Hematopoietic multipotent progenitor cell treated with erythropoietin and hydrocortisone succinate and interleukin-3 and kit ligand, for 4 days (in vitro differentiated cells): ENCODE data around the gene PRKCB.

ENCODE experiments used
- DNase-seq: peaks from one replicate; pipeline ENCODE4 v3.0.0-alpha.2; 2015

Gene PRKCB

GRCh38 chr16:23945243-23945642 lies 109.5 kb downstream of the PRKCB start:
- no peak for DNase-seq

GRCh38 chr16:23947838-23948237 lies 112.1 kb downstream of the PRKCB start:
- DNase-seq: peak; percentile 27

GRCh38 chr16:23948949-23949411 lies 113.2 kb downstream of the PRKCB start:
- DNase-seq: peak; percentile 73

- peak; percentile 93 for DNase-seq
Observed at GRCh38 chr16:23949630-23950290, 114.0 kb downstream of the PRKCB start.

GRCh38 chr16:23950291-23950894 lies 114.6 kb downstream of the PRKCB start:
- DNase-seq: no peak

- no peak for DNase-seq
Observed at GRCh38 chr16:23950898-23951297, 115.1 kb downstream of the PRKCB start.

GRCh38 chr16:23952128-23952970 lies 116.6 kb downstream of the PRKCB start:
- peak; percentile 97 for DNase-seq

- DNase-seq: no peak
Observed at GRCh38 chr16:23952971-23953300, 117.2 kb downstream of the PRKCB start.

GRCh38 chr16:23953476-23953875 lies 117.7 kb downstream of the PRKCB start:
- DNase-seq: no peak

GRCh38 chr16:23955088-23955487 lies 119.3 kb downstream of the PRKCB start:
- no peak for DNase-seq

- DNase-seq: no peak
Observed at GRCh38 chr16:23957287-23957686, 121.5 kb downstream of the PRKCB start.

GRCh38 chr16:23959072-23959751 lies 123.4 kb downstream of the PRKCB start:
- peak; percentile 69 for DNase-seq

- DNase-seq: no peak
Observed at GRCh38 chr16:23959752-23960072, 123.9 kb downstream of the PRKCB start.

- no peak for DNase-seq
Observed at GRCh38 chr16:23960081-23960885, 124.5 kb downstream of the PRKCB start.

GRCh38 chr16:23962001-23962400 lies 126.2 kb downstream of the PRKCB start:
- no peak for DNase-seq

- DNase-seq: no peak
Observed at GRCh38 chr16:23964136-23964535, 128.4 kb downstream of the PRKCB start.

- no peak for DNase-seq
Observed at GRCh38 chr16:23965137-23965733, 129.5 kb downstream of the PRKCB start.

- DNase-seq: peak; percentile 85
Observed at GRCh38 chr16:23966597-23967394, 131.0 kb downstream of the PRKCB start.

- no peak for DNase-seq
Observed at GRCh38 chr16:23967775-23968174, 132.0 kb downstream of the PRKCB start.

- DNase-seq: no peak
Observed at GRCh38 chr16:23968176-23968575, 132.4 kb downstream of the PRKCB start.
